GM12801 (cell line): ENCODE data around the gene DIAPH3.

Experiments
- TF ChIP-seq, protein P1 (sequence below): IDR thresholded peaks from one replicate; pipeline ENCODE4 v1.5.1; 2011; ENCODE audit warnings: control low read depth; ENCODE audit not compliant: insufficient read length; ENCODE audit errors: extremely low read depth

The DIAPH3 gene

DNA sequence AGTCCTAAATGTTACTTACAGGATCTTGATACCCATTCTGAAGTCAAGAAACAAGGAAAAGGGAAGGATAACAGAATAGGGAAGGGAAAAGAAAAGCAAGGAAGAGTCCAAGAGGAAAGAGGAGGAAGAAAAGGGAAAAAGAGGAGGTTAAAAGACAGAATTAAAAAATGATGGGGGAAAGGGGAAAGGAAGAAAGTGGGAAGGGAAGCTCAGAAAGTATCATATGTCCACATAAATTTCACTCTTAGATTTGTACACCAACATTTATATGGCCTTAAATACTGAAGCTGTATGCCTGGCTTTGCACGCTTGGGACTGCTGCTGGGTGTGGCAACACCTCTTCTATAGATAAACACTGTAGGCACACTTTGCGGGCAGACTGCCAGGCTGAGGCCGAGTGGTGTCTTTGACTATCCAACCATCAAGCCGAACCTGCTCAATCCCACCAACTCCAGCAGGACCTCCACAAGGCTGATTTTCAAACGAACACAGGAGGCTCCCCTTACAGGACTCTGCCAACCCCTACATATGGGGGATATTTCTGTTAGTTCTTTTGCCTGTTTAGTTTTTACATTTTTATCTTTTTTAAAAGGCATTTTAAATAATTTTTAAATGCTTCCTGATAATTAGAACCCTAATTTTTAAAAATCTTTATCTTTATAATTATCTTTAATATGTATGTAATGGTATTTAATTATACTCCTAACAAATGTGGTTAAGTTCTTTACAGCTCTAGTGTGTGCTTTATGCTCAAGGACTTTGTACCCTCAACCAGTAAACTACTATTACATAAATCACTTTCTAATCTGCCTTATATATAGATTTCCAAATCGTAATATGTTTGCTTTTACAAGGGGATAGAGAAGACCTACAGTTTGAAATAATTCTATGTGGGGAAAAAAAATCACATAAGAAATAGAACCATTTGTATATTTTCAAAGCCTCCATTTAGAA, 154.2 kb downstream of the DIAPH3 start:
- TF ChIP-seq, protein P1, sequence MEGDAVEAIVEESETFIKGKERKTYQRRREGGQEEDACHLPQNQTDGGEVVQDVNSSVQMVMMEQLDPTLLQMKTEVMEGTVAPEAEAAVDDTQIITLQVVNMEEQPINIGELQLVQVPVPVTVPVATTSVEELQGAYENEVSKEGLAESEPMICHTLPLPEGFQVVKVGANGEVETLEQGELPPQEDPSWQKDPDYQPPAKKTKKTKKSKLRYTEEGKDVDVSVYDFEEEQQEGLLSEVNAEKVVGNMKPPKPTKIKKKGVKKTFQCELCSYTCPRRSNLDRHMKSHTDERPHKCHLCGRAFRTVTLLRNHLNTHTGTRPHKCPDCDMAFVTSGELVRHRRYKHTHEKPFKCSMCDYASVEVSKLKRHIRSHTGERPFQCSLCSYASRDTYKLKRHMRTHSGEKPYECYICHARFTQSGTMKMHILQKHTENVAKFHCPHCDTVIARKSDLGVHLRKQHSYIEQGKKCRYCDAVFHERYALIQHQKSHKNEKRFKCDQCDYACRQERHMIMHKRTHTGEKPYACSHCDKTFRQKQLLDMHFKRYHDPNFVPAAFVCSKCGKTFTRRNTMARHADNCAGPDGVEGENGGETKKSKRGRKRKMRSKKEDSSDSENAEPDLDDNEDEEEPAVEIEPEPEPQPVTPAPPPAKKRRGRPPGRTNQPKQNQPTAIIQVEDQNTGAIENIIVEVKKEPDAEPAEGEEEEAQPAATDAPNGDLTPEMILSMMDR = no peak

DNA sequence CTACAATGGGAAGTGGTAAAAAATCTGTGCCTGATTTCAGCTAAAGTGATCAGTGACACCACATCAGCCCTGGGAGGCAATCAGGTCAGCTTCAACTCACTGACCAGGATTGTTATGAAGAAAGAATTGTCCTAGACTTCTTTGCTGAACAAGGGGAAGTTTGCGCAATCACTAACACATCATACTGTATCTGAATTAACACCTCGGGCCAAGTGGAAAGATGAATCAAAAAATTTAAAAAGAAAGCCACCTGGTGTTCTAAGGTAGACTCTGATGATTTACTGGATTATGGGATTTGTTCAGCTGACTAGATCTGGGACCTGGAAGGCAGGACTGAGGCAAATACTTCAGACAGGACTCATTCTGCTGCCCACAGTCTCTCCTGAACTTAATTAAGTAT, 161.8 kb downstream of the DIAPH3 start:
- TF ChIP-seq, protein P1 = no peak

DNA sequence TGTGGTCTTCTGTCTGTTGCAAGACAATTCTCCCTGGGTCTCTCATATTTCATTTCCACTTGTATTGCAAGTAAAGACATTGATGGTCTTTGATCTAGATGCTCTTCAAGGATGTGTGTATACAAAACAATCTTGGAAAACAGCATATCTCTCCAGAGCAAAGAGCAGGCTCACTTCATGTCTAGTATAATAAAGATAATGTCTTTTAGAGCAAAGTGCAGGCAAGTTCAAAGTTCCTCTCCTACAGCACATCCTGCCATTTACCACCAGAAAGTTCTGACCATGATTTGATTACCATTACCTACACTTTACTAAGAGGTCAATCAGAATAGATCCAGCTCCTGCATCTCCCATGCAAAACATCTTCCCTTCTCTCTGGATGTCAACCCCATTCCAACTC, 162.8 kb downstream of the DIAPH3 start:
- TF ChIP-seq, protein P1 = no peak

DNA sequence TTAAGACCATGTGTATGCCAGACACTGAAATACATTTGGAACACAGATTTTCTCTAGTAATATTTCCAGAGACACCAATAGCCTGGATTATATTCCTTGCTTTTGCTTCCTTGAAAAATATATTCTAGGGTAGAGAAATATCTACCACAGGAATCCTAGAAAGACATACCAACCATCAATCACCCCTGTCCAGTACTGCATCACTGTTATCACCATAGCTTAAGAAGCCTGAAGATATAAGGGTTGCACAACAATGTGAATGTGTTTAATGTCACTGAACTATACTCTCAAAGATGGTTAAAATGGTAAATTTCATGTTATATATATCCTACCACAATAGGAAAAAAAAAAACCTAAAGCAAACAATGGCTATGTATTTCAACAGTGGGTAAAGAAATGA, 163.6 kb downstream of the DIAPH3 start:
- TF ChIP-seq, protein P1 = no peak

DNA sequence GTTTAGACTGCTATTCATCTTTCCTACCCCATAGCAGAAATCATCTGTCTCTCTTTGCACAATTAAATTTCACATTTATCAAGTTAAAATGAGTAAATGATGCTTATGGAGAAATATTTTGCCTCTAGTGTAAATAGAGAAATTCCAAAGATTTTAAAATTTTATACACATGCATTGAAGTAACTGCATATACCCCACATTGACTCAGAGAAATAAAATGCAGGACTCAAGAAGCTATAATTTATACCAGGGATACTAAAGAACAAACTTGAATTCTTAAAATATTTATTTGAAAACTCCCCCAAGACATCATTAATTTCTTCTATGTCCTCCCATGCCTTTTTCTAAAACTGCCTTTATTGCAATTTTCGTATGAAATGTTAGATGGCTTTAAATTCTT, 165.8 kb downstream of the DIAPH3 start:
- TF ChIP-seq, protein P1 = no peak

DNA sequence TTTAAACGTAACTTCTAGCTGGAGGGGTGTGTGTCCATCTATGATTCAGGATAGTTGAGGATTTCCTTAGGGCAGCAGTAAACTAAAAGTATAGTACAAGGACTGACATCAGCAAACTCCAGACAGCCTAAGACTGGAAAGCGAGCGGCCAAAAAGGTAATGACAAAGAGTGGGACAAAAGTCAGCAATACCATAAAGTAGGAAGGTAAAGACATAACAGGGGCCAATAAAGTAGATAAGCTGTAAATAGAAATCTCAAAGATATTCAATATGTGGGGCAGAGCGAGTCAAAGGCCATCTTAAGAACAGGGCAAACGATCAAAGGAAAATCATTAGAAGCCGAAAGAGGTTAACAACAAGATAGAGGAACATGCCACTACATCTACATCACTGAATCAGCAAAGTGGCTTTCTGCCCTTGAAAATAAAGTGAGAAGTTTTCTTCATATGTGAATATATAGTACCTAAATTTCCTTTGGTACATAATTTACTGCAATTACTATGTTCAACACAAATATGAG, 167.2 kb downstream of the DIAPH3 start:
- TF ChIP-seq, protein P1 = no peak

DNA sequence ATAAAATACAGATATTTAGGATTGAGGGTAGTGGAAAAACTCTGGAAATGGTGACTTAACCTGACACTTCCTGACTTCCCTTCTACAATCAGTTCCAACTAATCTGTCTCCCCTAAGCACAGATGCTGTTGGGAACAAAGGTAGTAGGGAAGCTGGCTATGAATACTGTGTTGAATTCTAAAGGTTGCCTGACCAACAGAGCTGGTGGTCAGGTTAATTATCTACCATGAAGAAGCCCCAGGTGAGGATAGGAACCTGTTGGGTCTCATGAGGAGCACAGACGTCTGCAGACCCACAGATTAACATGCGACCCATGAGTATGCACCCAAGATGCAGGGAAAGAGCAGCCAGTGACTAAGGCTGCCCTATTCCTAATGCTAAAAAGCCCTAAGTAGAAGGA, 172.3 kb downstream of the DIAPH3 start:
- TF ChIP-seq, protein P1 = no peak
